HepG2 (cell line): ENCODE data around the gene PRR5L.

Source experiments
- FIP1L1 ChIP-seq: fragments of 200-400 bp; formaldehyde crosslinking; IDR thresholded peaks from 2 replicates; pipeline ENCODE4 v1.6.1; 2018; ENCODE audit warnings: low read depth, mild to moderate bottlenecking, low read length, moderate library complexity, borderline replicate concordance; ENCODE audit not compliant: insufficient read depth
- FOXP1 ChIP-seq, 2 experiments: fragments of 450-650 bp in 1 of 2; IDR thresholded peaks; 2 replicates each; pipeline ENCODE4 v1.6.1; 2017 to 2018; ENCODE audit warnings: antibody characterized with exemption in 1 of 2
- MAX ChIP-seq: IDR thresholded peaks from 2 replicates; pipeline ENCODE4 v1.6.1; 2012; ENCODE audit warnings: inconsistent platforms
- POLR2AphosphoS5 ChIP-seq: IDR thresholded peaks from 2 replicates; pipeline ENCODE4 v1.6.1; 2012; ENCODE audit warnings: low read depth, low read length
- ZSCAN20 ChIP-seq: sonication (generic); formaldehyde crosslinking; IDR thresholded peaks from 2 replicates; pipeline ENCODE4 v1.4.0; 2020; ENCODE audit warnings: missing genetic modification reagents, mild to moderate bottlenecking, borderline replicate concordance
- ZSCAN30 ChIP-seq: sonication (generic); formaldehyde crosslinking; IDR thresholded peaks from 2 replicates; pipeline ENCODE4 v1.5.0; 2020; ENCODE audit warnings: mild to moderate bottlenecking, missing genetic modification reagents
- TF ChIP-seq, protein P1 (sequence below): sonication (generic); formaldehyde crosslinking; IDR thresholded peaks from 2 replicates; pipeline ENCODE4 v1.5.0; 2020; ENCODE audit warnings: mild to moderate bottlenecking, missing genetic modification reagents, moderate library complexity
- TF ChIP-seq, protein P2 (sequence below): sonication (generic); formaldehyde crosslinking; IDR thresholded peaks from 2 replicates; pipeline ENCODE4 v1.4.0; 2020; ENCODE audit warnings: mild to moderate bottlenecking, missing genetic modification reagents

GRCh38 chr11:36358436-36358835 lies 62.3 kb downstream of the PRR5L start:
- no peak for TF ChIP-seq POLR2AphosphoS5
- TF ChIP-seq FIP1L1: no peak
- TF ChIP-seq, protein P1, sequence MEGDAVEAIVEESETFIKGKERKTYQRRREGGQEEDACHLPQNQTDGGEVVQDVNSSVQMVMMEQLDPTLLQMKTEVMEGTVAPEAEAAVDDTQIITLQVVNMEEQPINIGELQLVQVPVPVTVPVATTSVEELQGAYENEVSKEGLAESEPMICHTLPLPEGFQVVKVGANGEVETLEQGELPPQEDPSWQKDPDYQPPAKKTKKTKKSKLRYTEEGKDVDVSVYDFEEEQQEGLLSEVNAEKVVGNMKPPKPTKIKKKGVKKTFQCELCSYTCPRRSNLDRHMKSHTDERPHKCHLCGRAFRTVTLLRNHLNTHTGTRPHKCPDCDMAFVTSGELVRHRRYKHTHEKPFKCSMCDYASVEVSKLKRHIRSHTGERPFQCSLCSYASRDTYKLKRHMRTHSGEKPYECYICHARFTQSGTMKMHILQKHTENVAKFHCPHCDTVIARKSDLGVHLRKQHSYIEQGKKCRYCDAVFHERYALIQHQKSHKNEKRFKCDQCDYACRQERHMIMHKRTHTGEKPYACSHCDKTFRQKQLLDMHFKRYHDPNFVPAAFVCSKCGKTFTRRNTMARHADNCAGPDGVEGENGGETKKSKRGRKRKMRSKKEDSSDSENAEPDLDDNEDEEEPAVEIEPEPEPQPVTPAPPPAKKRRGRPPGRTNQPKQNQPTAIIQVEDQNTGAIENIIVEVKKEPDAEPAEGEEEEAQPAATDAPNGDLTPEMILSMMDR: no peak
- no peak for TF ChIP-seq ZSCAN20
- no peak for TF ChIP-seq ZSCAN30 (CRISPR knock-in tag)
- TF ChIP-seq, protein P2, sequence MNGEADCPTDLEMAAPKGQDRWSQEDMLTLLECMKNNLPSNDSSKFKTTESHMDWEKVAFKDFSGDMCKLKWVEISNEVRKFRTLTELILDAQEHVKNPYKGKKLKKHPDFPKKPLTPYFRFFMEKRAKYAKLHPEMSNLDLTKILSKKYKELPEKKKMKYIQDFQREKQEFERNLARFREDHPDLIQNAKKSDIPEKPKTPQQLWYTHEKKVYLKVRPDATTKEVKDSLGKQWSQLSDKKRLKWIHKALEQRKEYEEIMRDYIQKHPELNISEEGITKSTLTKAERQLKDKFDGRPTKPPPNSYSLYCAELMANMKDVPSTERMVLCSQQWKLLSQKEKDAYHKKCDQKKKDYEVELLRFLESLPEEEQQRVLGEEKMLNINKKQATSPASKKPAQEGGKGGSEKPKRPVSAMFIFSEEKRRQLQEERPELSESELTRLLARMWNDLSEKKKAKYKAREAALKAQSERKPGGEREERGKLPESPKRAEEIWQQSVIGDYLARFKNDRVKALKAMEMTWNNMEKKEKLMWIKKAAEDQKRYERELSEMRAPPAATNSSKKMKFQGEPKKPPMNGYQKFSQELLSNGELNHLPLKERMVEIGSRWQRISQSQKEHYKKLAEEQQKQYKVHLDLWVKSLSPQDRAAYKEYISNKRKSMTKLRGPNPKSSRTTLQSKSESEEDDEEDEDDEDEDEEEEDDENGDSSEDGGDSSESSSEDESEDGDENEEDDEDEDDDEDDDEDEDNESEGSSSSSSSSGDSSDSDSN (CRISPR knock-in tag): no peak
- no peak for TF ChIP-seq MAX
- no peak for TF ChIP-seq FOXP1 (IDR thresholded peaks at IDR 0.05)
- no peak for TF ChIP-seq FOXP1 (CRISPR knock-in tag; IDR thresholded peaks at IDR 0.05)
